GM11168 (cell line): ENCODE measurements around the gene BRINP1.

Experiments
- in situ Hi-C: fragments of 300-500 bp; cut with MboI; formaldehyde crosslinking; loops from one replicate; pipeline ENCODE4 v1.12.0; 2022; ENCODE audit warnings: low sequenced_read_pairs; ENCODE audit not compliant: unreplicated experiment

Gene BRINP1

DNA sequence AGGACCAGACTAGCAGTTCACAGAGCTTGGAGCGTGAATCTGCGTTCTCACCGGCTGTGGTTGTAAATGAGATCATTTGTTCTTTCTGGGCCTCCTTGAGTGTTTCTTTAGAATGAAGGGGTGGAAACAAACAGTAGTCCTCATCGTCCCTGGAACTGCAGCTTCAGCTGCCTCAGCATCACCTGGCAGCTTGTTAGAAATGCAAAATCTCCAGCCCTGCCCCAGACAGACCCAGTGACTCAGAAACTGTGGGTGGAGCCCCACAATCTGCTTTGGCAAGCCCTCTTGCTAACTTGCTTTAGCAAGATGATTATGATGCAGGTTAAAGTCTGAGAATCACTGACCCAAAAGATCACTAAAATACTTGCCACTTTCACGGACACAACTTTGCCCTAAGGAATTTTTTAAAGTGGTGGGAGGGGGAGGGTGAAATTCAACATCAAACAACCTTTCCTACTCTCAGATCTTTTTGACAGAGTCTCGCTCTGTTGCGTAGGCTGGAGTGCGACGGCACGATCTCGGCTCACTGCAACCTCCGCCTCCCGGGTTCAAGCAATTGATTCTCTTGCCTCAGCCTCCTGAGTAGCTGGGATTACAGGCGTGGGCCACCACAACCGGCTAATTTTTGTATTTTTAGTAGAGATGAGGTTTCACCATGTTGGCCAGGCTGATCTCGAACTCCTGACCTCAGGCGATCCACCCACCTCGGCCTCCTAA lies 86.0 kb downstream of the BRINP1 start:
- in situ Hi-C loops, result loop anchor here (25.0 kb wide), 1 partner anchor 1621 kb away; no protein-coding TSS in a partner anchor

DNA sequence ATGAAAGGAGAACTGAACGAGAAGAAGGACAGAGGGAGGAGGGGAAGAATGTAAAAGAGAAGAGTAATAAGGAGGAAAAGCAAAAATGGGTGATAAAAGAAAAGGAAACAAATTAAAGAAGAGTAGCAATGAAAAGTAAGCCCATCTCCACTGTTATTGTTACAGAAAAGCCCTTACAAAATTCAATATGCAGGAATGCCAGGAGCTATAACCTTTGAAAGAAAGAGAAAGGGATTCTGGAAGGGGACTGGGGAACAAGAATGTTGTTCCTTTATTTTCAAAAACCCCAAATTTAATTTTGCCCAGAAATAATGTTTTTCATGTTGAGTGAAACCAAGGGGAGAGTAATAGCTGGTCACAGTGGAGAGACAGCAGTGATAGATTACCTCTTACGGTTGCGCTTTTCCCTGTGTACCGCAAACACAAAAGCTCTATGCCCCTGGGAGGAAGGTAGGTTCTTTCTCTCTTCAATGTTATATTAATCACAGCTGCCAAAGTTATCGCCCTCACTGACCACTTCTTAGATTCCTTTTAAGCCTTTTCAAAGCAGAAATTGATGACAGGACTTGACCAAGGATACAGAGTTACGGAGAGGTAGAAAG lies 86.7 kb downstream of the BRINP1 start:
- in situ Hi-C loops, result loop anchor here (25.0 kb wide), 1 partner anchor 1620 kb away; no protein-coding TSS in a partner anchor

DNA sequence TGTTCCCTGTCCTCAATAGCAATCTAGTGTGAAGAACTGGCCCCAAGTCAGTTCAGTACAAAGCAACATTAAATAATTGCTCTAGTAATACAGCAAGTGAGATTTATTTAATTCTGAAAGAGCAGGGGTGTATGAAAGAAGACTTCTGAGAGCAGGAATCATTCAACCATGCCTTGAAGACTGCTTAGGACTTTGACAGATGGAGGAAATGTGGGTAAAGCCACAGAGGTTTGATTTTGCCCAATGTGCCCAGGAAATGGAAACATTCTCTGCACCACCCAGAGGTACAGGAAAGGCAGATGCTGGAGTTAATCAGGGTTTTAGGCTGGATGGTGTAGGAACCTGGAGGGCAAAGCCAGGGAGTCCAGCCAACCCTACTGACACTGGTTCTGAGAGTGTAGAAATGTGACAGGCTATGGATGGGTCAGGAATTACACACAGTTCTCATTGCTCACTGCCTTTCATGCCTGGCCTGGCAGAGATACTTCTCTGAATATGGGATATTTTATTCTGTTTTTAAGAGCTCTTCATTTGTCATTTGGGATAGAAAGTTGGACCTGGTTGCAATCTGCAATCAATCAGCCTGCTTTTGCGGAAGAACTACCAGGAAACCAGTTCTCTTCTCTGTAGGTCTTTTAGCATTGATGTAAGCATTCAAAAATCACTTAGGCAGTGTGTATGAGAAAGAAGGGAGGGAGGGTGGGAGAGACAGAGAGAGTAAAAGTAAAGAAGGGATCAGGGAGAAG lies 88.3 kb downstream of the BRINP1 start:
- in situ Hi-C loops, result loop anchor here (25.0 kb wide), 1 partner anchor 1619 kb away; no protein-coding TSS in a partner anchor

DNA sequence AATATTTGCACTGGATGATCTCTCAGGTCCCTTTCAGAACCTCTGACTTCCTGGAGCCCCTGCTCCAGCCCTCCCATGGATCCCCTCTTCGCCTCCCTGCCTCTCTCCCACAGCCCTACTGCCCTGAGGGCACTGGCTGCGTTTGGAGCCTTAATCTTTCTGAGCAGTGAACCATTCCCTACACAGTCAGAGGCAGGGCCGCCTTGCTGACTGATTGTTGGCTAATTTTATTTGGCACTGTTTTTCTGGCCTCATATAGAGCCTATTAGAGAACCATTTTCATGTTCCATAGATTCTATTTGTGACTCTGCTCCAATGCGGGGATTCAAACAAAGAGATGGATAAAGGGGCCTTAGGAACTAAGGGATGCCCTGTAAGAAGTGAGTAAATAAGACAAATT lies 91.1 kb downstream of the BRINP1 start:
- in situ Hi-C loops, result loop anchor here (25.0 kb wide), 1 partner anchor 1616 kb away; no protein-coding TSS in a partner anchor

DNA sequence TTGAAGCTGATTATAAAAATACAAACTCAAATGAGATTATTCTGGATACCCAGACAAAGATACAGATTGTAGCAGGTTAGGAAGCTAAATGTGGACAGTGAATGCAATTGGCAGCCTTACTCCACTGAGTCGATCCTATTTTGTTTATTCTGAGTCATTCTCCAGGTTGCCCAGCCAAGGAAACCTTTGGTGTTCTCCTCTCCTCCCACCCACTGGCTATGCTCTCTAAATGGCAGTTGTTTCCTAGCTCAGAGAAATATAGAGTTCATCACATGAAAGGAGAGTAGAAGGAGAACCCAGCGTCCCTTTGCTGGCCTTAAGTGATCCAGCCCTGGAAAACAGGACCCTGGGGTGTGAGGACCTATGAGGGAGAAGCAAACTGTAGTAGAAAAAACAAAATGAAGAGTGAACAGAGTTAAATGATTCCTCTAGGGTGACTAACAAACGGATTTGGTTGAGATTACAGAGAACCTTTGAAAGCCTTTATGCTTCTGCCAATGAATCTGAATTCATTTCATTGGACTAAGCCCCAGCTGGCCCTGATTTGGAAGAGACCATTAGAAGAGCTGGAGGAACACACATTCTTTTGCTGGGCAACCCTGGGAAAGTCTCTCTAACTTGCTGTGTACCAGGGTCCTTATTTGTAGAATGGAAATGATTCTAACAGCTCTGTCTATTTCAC lies 95.1 kb downstream of the BRINP1 start:
- in situ Hi-C loops, result no loop called here

DNA sequence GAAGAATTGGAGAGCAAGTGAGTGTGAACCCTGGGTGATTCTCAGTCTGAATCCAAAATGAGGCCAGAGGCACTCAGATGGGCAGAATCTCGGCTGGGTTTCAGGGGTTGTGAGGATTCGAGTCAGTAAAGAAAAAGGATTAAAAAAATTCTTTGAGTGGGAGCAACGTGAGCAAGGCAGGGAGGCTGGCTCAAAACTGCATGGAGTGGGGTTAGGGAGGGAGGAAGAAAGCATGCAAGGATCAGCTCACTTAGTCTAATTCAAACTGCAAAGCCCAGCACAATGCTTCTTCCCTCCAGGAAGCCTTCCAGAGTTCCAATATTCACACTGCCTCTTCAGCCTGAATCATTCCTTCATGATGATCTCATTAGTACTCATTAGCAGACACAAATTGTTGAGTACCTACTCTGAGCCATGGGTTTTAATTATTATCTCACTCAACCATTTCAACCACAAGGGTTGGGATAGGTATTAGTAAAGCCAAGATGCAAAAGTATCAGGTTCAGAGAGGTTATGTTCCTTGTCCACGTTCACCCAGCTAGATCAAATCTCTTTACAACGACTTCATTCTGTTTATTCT lies 95.8 kb downstream of the BRINP1 start:
- in situ Hi-C loops, result no loop called here

DNA sequence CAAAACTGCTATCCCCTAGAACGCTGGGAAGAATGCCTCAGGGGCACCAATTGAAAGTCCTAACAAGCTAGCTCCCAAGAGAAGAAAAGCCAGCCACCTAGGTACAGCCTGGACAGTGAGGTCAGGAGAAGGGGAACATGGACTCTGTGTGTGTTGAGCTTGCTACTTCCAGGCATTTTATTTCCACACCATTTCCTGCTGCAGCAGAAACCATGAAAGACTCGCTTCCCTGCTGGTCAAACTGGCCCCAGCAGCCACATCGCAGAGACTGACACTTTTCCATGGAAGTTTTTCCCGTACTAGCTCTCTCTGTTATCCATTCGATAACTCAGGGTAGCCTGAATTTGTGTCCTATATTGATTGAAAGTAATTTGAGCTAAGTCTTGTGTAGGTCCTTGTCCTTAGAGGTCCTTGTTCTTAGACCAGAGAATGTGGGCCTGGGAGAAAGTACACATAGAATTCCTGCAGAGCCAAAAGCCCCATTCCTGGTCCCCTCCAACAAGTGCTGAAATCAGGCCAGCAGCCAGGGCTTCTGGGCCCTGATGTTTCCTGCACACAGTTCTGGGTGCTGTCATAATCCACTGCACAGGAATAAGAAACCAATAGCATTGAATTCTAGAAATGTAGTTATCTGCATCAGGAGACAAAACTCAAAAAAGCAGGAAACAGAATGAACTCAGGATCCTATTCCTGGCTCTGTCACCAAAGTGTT lies 96.6 kb downstream of the BRINP1 start:
- in situ Hi-C loops, result no loop called here

DNA sequence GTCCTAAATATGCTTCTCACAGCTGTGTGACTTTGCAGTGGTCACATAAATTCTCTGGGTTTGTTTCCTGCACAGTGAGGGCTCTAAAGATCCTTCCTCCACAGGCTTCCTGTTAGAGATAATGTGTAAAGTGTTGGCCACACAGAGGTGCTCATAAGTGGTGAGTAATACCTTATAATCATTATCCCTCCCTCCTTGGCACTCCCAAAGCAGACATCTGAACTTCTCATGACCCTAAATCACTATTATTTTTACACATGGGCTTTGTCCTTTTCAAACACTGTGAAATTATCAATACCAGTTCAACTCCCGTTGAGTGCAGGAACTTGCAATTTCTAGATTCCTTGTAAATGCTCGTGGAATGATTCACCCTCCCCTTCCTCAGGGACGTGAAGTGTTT lies 100.2 kb downstream of the BRINP1 start:
- in situ Hi-C loops, result no loop called here

DNA sequence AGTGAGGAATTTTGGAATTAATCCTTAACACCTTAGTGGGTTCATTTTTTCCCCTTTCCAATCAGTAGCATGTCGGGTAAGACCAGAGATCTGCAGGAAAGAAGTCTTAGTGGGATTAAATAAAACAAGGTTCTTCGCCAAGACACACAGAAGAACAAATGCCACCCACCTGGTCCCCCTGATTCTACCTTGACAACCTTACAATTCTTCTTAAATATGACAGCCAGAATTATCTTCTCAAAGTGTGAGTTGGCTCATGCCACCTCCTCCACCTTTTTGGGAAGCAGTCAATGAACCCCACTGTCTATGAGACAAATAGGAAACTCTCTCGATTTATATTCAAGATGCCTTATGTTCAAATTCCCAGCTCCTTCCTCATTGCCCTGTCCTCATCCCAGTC lies 105.1 kb downstream of the BRINP1 start:
- in situ Hi-C loops, result no loop called here

DNA sequence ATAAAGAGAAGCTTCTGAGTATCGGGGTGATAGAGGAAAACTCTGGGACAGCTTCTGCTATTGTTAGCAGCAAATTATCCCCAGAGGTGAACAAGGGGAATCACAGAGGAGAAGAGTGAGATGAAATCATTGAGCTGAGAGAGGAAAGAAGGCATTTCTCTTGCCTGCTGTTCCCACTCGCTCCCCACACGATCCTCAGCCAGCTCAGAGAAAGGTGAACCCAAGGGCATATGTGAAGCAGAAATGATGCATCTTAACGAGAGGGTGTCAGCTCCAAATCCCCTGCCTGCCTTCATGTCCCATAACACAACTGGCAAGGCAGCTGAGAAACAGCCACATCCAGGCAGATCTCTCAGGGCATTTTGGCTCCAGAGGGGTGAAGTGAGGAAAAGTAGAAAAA lies 111.6 kb downstream of the BRINP1 start:
- in situ Hi-C loops, result no loop called here

DNA sequence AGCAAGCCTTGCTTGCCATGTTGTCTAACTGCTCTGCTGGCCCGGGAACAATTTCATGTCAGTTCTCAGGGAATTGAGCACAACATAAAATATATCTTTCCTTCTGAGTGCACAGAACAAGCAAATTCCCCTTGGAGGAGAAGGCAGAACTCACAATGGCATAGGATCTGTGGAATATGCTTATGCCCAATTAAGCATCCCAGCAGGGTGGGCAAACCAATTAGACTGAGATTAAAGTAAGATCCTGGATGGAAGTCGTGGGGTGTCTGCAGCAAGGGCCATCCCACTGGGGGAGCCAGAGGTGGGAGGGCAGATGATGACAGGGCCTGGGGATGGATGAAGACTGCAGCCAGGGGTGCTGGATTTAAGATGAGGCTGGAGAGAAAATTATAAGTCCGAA lies 114.1 kb downstream of the BRINP1 start:
- in situ Hi-C loops, result no loop called here

DNA sequence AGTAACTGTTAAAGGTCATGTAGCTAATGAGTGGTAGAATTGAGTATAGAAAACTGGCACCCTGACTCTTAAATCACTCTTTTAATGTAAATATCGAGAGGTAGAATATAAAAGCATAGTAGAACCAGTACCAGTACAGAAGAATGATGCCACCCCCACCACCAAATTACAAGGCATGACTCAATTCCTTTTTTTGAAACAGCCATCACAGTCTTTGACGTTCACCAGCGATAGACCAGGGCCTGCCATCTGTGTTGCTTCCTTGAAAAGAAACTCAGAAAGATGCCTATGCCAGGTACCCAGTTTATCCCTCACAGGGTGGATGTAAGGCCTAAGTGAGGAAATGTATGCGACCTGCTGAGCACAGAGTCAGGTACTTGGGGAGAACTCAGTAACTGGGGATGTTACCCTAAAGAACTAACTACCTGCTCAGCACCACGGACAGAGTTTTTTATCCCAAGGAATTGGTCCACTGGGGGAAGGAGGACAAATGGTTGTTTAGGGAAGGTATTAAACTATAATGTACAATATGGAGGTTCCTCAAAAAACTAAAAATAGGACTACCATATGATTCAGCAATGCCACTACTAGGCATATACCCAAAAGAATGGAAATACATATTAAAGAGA lies 116.5 kb downstream of the BRINP1 start:
- in situ Hi-C loops, result no loop called here

DNA sequence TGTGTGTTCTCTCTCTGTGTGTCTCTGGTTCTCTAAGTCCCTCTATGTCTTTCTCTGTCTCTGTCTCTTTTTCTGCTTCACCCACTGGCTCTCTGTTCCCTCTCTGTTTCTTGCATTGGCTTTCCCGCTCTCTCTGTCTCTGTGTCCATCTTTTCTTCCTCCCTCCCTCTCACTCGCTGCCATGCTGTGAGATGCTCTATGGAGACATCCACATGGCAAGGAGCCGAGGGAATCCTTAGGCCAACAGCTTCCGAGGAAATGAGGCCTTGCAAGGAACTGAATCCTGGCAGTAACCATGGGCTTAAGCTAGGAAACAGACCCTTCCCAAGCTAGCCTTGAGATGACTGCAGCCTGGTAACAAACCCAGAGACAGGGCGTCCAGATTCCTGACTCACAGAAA lies 117.3 kb downstream of the BRINP1 start:
- in situ Hi-C loops, result no loop called here

DNA sequence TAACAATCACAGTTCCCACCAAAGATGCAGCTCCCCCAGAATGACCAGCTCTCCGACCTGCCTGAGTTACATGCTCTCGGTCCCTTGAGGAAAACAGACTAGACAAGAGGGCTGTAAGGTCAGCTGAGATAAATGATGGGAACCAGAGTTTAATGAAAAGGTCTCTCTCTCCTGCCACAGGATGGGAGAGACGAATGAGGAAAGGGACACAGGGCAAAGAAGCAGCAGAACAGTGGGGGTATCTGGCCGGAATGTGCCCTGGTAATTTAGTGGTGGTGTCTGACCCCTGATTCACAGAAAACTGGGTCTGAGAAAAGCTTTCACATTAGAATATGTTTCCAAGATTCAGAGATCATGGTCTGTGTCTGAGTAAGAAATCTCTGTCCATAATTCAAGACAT lies 118.5 kb downstream of the BRINP1 start:
- in situ Hi-C loops, result no loop called here

DNA sequence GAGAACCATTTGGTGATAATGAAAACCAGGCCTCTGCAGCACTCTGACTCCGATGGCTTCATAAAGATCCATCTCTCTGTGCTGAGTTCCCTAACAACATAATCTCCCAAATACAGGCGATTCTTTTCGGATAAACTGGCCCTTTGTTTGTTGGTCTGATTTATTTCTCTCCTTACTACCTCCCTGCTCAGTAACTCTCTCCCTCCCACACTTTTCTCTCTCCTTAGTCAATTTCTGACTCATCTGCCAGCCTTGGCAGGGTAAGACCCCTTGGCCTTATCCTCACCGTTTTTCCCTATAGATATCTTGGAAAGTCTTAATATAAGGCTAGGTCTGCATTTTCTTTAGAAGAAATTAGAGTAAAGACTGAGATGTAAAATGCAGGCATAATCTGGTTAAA lies 128.7 kb downstream of the BRINP1 start:
- in situ Hi-C loops, result no loop called here

DNA sequence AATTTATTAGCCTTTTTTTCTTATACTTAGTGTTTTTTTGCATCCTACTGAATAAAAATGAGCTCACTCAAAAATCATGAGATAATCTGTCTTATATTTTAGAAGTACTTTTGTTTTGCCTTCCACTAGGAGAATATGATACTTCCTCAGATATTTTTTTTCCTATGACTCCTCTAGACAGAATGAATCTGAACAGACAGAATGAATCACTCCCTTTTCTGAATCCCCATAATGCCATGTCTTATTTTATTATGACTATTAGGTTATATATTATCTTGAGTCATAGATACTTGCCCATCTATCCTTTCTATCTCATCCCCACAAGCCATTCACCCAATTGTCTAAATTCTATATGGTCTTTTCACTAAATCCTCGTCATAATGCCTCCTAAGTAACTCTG lies 134.6 kb downstream of the BRINP1 start:
- in situ Hi-C loops, result no loop called here

DNA sequence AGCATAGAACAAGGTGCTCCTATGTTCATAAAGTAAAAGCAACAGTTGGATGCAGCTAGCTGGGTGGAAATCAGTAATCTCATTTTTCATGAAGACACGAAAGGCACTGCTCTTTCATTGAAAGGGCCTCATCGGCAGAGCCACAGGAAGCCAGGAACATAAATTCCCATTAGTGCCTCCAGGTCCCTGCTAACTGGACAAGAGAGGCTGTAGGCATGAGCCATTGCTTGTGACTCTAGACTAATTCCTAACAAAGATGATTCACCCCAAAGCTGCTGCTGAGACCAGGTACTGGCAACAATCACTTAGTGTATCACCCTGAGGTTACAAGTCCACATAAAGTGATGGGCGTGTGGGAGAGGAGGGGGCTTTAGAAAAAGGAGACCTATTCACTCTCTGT lies 141.8 kb downstream of the BRINP1 start:
- in situ Hi-C loops, result no loop called here

DNA sequence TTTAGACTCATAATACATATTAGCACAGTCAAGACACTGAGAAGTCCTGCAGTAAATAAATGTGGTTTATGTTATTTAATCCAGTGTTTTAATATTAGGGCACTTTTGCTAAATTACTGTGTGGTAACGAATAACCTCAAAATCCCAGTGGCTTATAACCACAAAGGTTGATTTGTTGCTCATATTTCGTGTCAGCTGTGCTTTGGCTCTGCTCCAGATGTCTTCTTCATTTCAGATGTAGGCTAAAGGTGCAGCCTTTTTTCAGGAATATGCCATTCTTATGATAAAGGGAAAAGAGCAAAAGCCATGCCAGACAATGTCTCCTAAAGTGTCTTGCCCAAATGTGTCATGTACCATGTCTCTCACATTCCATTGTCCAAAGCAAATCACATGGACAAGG lies 144.8 kb downstream of the BRINP1 start:
- in situ Hi-C loops, result no loop called here

DNA sequence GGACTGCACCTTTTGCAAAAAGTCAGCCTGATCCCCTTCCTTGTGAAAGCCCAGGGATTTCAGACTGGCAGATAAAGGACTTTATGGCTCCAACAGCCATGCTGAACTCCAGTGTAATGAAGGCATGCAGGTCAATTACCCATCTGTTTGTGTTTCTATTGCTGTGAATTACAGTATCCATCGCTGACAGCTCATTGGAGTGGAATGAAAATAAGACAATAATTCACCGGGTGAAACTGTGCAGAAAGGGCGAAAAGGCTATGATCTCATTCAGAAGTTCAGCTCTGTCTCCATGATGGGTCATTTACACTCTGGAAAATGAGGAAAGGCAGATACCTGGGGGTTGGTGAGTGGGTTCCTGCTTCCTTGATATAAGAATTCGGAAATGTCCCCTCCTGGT lies 148.0 kb downstream of the BRINP1 start:
- in situ Hi-C loops, result no loop called here
